HG02981 (cell line): ENCODE results near the gene MEIOB.

Experiments used
- ATAC-seq: cut with Tn5 transposase; IDR thresholded peaks from one replicate; pipeline ENCODE4 v1.9.1; 2021; ENCODE audit warnings: mild to moderate bottlenecking, moderate library complexity; ENCODE audit not compliant: unreplicated experiment

Gene MEIOB

GRCh38 chr16:1789643-1790045, 82.3 kb downstream of the MEIOB start:
- ATAC-seq: no peak

GRCh38 chr16:1788708-1789100, 83.3 kb downstream of the MEIOB start:
- ATAC-seq: no peak

- no peak for ATAC-seq
Measured at GRCh38 chr16:1788095-1788707, 83.8 kb downstream of the MEIOB start.

GRCh38 chr16:1787322-1788094, 84.5 kb downstream of the MEIOB start:
- no peak for ATAC-seq

DNA sequence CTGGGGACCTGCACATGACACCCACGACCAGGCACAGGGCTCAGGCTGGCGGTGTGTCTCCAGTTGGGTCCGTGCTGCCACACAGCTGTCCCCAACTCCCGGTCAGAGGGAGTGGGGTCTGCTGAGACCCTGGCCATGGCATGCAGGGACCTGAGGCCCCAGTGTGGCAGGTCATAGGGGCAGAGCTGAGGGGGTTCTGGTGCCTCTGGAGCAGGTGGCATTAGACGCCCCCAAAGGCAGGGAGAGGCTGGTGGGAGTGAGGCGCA, 85.0 kb downstream of the MEIOB start:
- no peak for ATAC-seq

GRCh38 chr16:1786242-1787055, 85.5 kb downstream of the MEIOB start:
- ATAC-seq: no peak

GRCh38 chr16:1785846-1786170, 86.2 kb downstream of the MEIOB start:
- no peak for ATAC-seq

DNA sequence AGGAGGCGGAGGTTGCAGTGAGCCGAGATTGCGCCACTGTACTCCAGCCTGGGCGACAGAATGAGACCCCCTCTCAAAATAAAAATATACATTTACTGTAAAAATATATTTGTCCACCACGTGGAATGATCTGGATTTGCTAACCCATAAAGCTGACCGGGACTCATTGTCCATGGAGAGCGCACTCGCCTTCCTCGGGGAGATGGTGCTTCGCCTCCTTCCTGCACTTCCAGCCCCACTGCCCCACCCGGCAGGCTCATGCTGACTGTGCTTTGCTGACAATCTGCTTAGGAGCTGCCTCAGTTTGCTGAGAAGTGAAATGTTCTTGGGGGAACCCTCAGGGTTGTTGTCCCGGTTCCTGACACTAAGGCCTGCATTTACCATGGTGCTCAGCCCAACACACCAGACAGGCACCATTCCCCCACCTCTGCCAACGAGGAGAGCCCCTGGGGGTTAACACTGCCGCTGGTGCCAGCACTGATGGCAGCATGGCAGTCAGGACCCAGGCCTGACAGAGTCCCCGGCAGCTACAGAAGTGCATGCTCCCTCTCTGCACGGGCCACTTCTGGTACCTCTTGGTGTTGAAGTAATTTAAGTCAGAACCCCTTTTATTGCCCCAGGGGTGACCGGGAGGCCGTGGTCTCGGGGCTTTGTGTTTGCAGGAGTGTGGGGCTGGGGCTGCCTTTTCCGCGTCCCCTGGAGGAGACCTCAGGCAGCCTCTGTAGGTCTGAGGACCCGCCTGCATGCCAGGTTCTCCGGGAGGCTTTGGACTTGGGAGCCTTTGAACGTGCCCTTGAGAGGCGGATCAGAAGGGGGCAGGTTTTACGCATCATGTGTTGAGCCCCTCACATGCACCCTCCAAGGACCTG, 86.8 kb downstream of the MEIOB start:
- ATAC-seq: no peak
